Mesendoderm (in vitro differentiated cells): ENCODE results near the gene UBC.

Source experiments
- DNase-seq: peaks from one replicate; pipeline ENCODE4 v3.0.0; 2013
- H2AK5ac ChIP-seq: 2 replicates; pipeline ENCODE4 v1.6.1; 2013; ENCODE audit warnings: low read length, inconsistent platforms
- H2BK120ac ChIP-seq: 2 replicates; pipeline ENCODE4 v1.6.1; 2013; ENCODE audit warnings: low read depth, mild to moderate bottlenecking, low read length, moderate library complexity, mixed read lengths
- H2BK15ac ChIP-seq: replicated peaks from 2 replicates; pipeline ENCODE4 v1.6.1; 2013; ENCODE audit warnings: low read depth, mild to moderate bottlenecking, moderate library complexity
- H2BK5ac ChIP-seq: 2 replicates; pipeline ENCODE4 v1.6.1; 2013; ENCODE audit warnings: low read length, inconsistent platforms
- H3K18ac ChIP-seq: 2 replicates; pipeline ENCODE4 v1.6.1; 2013; ENCODE audit warnings: mild to moderate bottlenecking, low read length, mixed read lengths
- H3K23ac ChIP-seq: one replicate; pipeline ENCODE4 v1.6.1; 2013; ENCODE audit warnings: low read length
- H3K27ac ChIP-seq: 2 replicates; pipeline ENCODE4 v1.5.1; 2013; ENCODE audit warnings: low read depth, mild to moderate bottlenecking, inconsistent platforms, low read length, moderate library complexity
- H3K27me3 ChIP-seq: 2 replicates; pipeline ENCODE4 v1.6.1; 2013; ENCODE audit warnings: low read length, control low read depth, mild to moderate bottlenecking, inconsistent platforms; ENCODE audit not compliant: insufficient read depth, poor library complexity
- H3K36me3 ChIP-seq: 2 replicates; pipeline ENCODE4 v1.6.1; 2013; ENCODE audit warnings: low read length, inconsistent platforms; ENCODE audit not compliant: control insufficient read depth, insufficient read depth
- H3K4ac ChIP-seq: one replicate; pipeline ENCODE4 v1.6.1; 2013; ENCODE audit warnings: low read depth, mild to moderate bottlenecking, low read length, moderate library complexity
- H3K4me1 ChIP-seq: 2 replicates; pipeline ENCODE4 v1.6.1; 2013; ENCODE audit warnings: low read depth, low read length, inconsistent platforms; ENCODE audit not compliant: control insufficient read depth
- H3K4me2 ChIP-seq: 2 replicates; pipeline ENCODE4 v1.6.1; 2013; ENCODE audit warnings: low read length
- H3K4me3 ChIP-seq: 2 replicates; pipeline ENCODE4 v1.5.1; 2013; ENCODE audit warnings: mild to moderate bottlenecking, low read length
- H3K56ac ChIP-seq: one replicate; pipeline ENCODE4 v1.6.1; 2013; ENCODE audit warnings: low read length
- H3K79me1 ChIP-seq: 2 replicates; pipeline ENCODE4 v1.6.1; 2013; ENCODE audit warnings: low read length, inconsistent platforms
- H3K79me2 ChIP-seq: 2 replicates; pipeline ENCODE4 v1.6.1; 2013; ENCODE audit warnings: mild to moderate bottlenecking, low read length; ENCODE audit not compliant: control insufficient read depth, insufficient read depth
- H3K9ac ChIP-seq: 2 replicates; pipeline ENCODE4 v1.6.1; 2013; ENCODE audit warnings: low read length, inconsistent platforms
- H4K5ac ChIP-seq: one replicate; pipeline ENCODE4 v1.6.1; 2013; ENCODE audit warnings: low read length
- H4K8ac ChIP-seq: one replicate; pipeline ENCODE4 v1.6.1; 2013; ENCODE audit warnings: low read depth, mild to moderate bottlenecking, control low read depth, low read length, moderate library complexity
- WGBS: extraction: QIAGEN DNeasy Blood & Tissue Kit; methylation state at CpG from one replicate; pipeline ENCODE4 v1.1.7; 2013; ENCODE audit warnings: low lambda C conversion rate, missing lambda C conversion rate; ENCODE audit not compliant: insufficient coverage; ENCODE audit errors: extremely low coverage; 5-methylcytosine and 5-hydroxymethylcytosine counted together

UBC gene

DNA sequence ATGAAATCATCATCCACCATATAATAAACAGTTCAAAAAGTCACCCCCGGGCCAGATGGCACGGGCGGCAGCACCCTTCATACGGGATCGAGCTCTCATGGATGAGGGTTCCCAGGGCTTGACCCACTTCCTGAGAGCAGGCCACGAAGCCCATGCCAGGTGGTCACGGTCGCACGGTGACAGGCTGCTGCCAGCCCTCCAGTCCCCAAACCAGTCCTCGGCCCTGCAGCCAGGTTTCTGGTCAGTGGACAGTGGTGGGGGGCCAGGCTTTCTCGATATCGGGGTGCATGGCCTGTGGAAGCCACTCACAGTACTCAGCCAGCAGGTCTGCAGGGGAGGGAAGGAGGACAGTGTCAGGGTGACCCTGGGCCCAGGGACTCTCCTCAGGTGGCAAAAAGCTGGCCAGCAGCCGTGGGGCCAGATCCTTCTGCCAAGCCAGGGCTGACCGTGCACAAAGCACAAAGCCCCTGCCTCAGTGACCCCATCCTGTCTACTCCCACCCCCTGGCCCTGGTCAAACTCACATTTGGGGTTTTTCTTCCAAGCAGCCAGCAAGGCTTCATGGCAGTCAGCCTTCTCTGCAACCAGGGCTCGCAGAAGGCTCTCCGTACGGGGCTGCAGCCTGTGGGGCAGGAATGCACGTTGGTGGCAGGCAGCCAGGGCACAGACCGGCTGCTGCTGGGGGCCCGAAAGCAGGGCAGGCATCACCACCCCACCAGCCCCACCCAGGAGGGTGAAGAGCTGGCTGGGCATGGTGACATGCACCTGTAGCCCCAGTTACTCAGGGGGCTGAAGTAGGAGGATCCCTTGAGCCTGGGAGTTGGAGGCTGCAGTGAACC is 33.3 kb upstream of the UBC start:
- Histone ChIP-seq H4K8ac (no peak overlapping the region), H2BK120ac (no peak overlapping the region), H3K4me1 (no peaks in the 10 kb centered on the region), H2AK5ac (no peak overlapping the region), H3K36me3 (peaks cover 6% of the 10 kb centered on the region), H3K56ac (no peak overlapping the region), H3K18ac (no peak overlapping the region), H3K9ac (no peak overlapping the region), H3K27ac (no peak overlapping the region), H3K4me2 (no peak overlapping the region), H2BK15ac (no peak overlapping the region), H4K5ac (no peak overlapping the region), H2BK5ac (no peak overlapping the region), H3K79me1 (no peaks in the 10 kb centered on the region), H3K27me3 (no peaks in the 10 kb centered on the region), H3K4me3 (no peak overlapping the region), H3K4ac (no peak overlapping the region), H3K23ac (no peak overlapping the region), H3K79me2 (no peaks in the 10 kb centered on the region)
- DNase-seq, result no peak
- WGBS, result no CpG with 5 or more reads among the region's 20 CpGs

DNA sequence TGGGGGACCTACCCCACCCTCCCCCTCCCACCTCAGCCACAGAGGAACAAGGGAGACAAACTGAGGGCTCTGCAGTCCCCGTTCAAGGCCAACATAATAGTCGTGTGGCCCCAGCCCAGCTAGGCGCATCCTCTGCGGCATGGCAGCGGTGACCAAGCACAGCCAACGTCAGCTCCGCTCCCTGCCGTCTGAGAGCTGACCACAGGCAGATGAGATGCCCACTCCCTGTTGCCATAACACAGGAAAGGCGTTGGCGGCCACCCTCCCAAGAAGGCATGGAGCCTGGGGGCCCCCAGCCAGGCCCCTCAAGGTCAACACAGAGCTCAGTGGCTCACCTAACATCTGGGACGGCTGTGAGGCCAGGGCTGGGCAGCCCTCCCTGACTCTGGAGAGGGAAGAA is 32.6 kb upstream of the UBC start:
- Histone ChIP-seq H2BK15ac (no peak overlapping the region), H3K4me2 (no peak overlapping the region), H4K5ac (no peak overlapping the region), H3K36me3 (peaks cover 6% of the 10 kb centered on the region), H2BK120ac (no peak overlapping the region), H3K4me3 (no peak overlapping the region), H2AK5ac (no peak overlapping the region), H2BK5ac (no peak overlapping the region), H3K18ac (no peak overlapping the region), H3K4me1 (no peaks in the 10 kb centered on the region), H3K23ac (no peak overlapping the region), H3K79me2 (no peaks in the 10 kb centered on the region), H3K79me1 (no peaks in the 10 kb centered on the region), H4K8ac (no peak overlapping the region), H3K9ac (no peak overlapping the region), H3K56ac (no peak overlapping the region), H3K27me3 (no peaks in the 10 kb centered on the region), H3K27ac (no peak overlapping the region), H3K4ac (no peak overlapping the region)
- no peak for DNase-seq
- WGBS, result no CpG with 5 or more reads among the region's 11 CpGs

DNA sequence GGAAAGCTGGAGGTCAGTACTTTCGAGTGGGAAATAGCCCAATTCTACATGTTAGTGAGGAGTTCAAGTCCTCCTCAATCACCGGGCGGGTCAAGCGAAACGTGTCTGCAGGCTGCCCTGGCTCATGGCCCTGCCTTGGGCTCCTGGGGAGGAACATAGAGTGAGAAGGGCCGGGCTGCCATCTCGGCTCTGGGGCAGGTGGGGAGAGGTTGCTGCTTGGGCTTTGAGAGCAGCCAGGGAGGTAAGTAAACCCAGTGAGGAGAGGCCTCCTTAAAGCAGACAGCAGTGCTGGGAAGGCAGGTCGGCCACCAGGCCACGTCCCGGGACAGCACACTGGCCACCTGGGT is 32.0 kb upstream of the UBC start:
- no peak overlapping the region for H3K4ac ChIP-seq
- H3K4me2 ChIP-seq, result no peak overlapping the region
- H3K27me3 ChIP-seq, result no peaks in the 10 kb centered on the region
- H3K27ac ChIP-seq, result no peak overlapping the region
- no peaks in the 10 kb centered on the region for H3K79me1 ChIP-seq
- no peak overlapping the region for H2BK5ac ChIP-seq
- no peak overlapping the region for H4K5ac ChIP-seq
- no peaks in the 10 kb centered on the region for H3K4me1 ChIP-seq
- no peaks in the 10 kb centered on the region for H3K79me2 ChIP-seq
- DNase-seq, result no peak
- peaks cover 6% of the 10 kb centered on the region for H3K36me3 ChIP-seq
- no peak overlapping the region for H3K4me3 ChIP-seq
- no peak overlapping the region for H3K9ac ChIP-seq
- WGBS, result no CpG with 5 or more reads among the region's 10 CpGs
- H3K56ac ChIP-seq, result no peak overlapping the region
- H3K23ac ChIP-seq, result no peak overlapping the region
- H2BK15ac ChIP-seq, result no peak overlapping the region
- no peak overlapping the region for H3K18ac ChIP-seq
- no peak overlapping the region for H2AK5ac ChIP-seq
- no peak overlapping the region for H4K8ac ChIP-seq
- H2BK120ac ChIP-seq, result no peak overlapping the region

DNA sequence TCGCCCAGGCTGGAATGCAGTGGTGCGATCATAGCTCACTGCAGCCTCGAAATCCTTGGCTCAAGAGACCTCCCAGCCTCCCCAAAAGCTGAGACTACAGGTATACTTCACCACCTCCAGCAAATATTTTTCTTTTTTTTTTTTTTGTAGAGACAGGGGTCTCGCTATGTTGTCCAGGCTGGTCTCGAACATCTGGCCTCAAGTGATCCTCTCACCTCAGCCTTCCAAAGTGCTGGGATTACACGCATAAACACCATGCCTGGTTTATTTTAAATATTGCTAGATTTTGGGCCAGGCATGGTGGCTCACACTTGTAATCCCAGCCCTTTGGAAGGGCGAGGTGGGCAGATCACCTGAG is 26.7 kb upstream of the UBC start:
- Histone ChIP-seq H2BK15ac (no peak overlapping the region), H3K27ac (no peak overlapping the region), H3K9ac (peak overlapping the region; percentile 39), H3K4me2 (peak overlapping the region; percentile 21), H2BK120ac (no peak overlapping the region), H3K4ac (peak overlapping the region; percentile 49), H3K4me1 (peaks cover 4% of the 10 kb centered on the region), H2AK5ac (no peak overlapping the region), H3K23ac (no peak overlapping the region), H4K5ac (no peak overlapping the region), H3K36me3 (peaks cover 2% of the 10 kb centered on the region), H2BK5ac (no peak overlapping the region), H3K4me3 (no peak overlapping the region), H3K79me1 (no peaks in the 10 kb centered on the region), H4K8ac (no peak overlapping the region), H3K56ac (peak overlapping the region; percentile 61), H3K27me3 (no peaks in the 10 kb centered on the region), H3K79me2 (no peaks in the 10 kb centered on the region), H3K18ac (no peak overlapping the region)
- no peak for DNase-seq
- no CpG with 5 or more reads among the region's 7 CpGs for WGBS

DNA sequence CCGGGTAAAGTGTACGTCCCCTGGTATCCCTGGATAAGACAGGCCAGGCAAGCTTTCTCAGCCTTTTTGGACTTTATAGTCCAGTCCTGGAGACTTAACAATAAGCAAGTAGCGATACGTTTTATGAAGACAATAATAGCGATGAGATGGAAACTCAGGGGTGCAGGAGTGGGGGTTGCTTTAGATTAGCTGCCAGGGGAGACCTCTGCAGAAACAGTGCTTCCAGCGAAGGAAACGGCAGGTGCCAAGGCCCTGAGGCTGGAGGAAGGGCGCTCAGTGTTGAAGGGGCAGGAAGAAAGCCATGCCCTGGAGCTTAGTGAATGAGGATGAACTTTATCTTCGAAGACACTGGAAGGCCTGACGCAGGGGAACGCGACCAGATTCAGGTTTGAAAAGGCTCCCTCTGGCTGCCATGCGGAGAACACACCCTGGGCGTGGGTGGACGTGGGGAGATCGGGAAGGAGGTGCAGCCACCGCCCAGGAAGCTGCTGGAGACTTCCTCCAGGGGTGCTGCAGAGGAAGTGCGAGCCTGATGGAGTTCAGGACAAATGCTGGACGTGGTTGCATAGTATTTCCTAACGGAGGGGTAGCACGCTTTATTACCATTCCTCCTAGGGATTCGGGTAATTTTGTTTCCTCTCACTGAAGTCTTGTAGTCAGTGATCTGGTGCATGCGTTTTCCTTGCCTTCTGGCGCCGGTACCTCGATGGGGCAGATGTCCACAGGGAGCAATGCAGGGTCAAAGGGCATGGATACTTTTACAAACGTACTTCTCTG is 26.1 kb upstream of the UBC start:
- H2BK15ac ChIP-seq, result no peak overlapping the region
- peak overlapping the region; percentile 58 for H3K4me2 ChIP-seq
- H3K23ac ChIP-seq, result no peak overlapping the region
- peaks cover 4% of the 10 kb centered on the region for H3K4me1 ChIP-seq
- no peaks in the 10 kb centered on the region for H3K79me1 ChIP-seq
- no peaks in the 10 kb centered on the region for H3K27me3 ChIP-seq
- H3K18ac ChIP-seq, result no peak overlapping the region
- no peak overlapping the region for H2BK5ac ChIP-seq
- peaks cover 2% of the 10 kb centered on the region for H3K36me3 ChIP-seq
- peak overlapping the region; percentile 49 for H3K4ac ChIP-seq
- no peak overlapping the region for H2BK120ac ChIP-seq
- H4K5ac ChIP-seq, result no peak overlapping the region
- H3K9ac ChIP-seq, result peak overlapping the region; percentile 39
- no peak overlapping the region for H2AK5ac ChIP-seq
- no peaks in the 10 kb centered on the region for H3K79me2 ChIP-seq
- no peak overlapping the region for H3K4me3 ChIP-seq
- no peak overlapping the region for H4K8ac ChIP-seq
- peak overlapping the region; percentile 73 for H3K56ac ChIP-seq
- DNase-seq, result peak; percentile 97
- no CpG with 5 or more reads among the region's 27 CpGs for WGBS
- H3K27ac ChIP-seq, result peak overlapping the region; percentile 14
